Fibroblast of peridontal ligament (primary cell): ENCODE measurements around the gene PDC.
"Not testable (repeated sequence)": the region's sequence is repeated elsewhere in the genome, so short reads cannot be mapped to it uniquely, and the experiment has no call there.

Experiments
- DNase-seq: peaks from one replicate; pipeline ENCODE4 v3.0.0-alpha.2; 2010; ENCODE audit errors: extremely low read depth

Gene PDC

GRCh38 chr1:186465946-186466345 is 5.0 kb upstream of the PDC start:
- DNase-seq: peak; percentile 74

GRCh38 chr1:186465491-186465890 is 4.6 kb upstream of the PDC start:
- peak; percentile 45 for DNase-seq

GRCh38 chr1:186463926-186464325 is 3.0 kb upstream of the PDC start:
- DNase-seq: no peak

- DNase-seq: no peak
These were observed 2.6 kb upstream of the PDC start for GRCh38 chr1:186463511-186463910.

- not testable (repeated sequence) for DNase-seq
These were observed 1.8 kb downstream of the PDC start for GRCh38 chr1:186459161-186459560.

- DNase-seq: no peak
These were observed 4.1 kb downstream of the PDC start for GRCh38 chr1:186456729-186457255.

- DNase-seq: no peak
These were observed 5.9 kb downstream of the PDC start for GRCh38 chr1:186454981-186455380.

- no peak for DNase-seq
These were observed 14.8 kb downstream of the PDC start for GRCh38 chr1:186446152-186446551.

GRCh38 chr1:186443638-186444037 is 17.3 kb downstream of the PDC start:
- DNase-seq: no peak

- peak; percentile 14 for DNase-seq
These were observed 18.1 kb downstream of the PDC start for GRCh38 chr1:186442651-186443375.

- no peak for DNase-seq
These were observed 20.3 kb downstream of the PDC start for GRCh38 chr1:186440584-186440983.

- no peak for DNase-seq
These were observed 22.3 kb downstream of the PDC start for GRCh38 chr1:186438567-186438966.

GRCh38 chr1:186435336-186435735 is 25.6 kb downstream of the PDC start:
- DNase-seq: no peak

GRCh38 chr1:186429017-186429416 is 31.9 kb downstream of the PDC start:
- DNase-seq: no peak

- no peak for DNase-seq
These were observed 34.8 kb downstream of the PDC start for GRCh38 chr1:186426118-186426517.

GRCh38 chr1:186424539-186424938 is 36.4 kb downstream of the PDC start:
- no peak for DNase-seq

- DNase-seq: no peak
These were observed 39.5 kb downstream of the PDC start for GRCh38 chr1:186421446-186421845.

- DNase-seq: peak; percentile 78
These were observed 40.0 kb downstream of the PDC start for GRCh38 chr1:186420923-186421322.

GRCh38 chr1:186420311-186420710 is 40.6 kb downstream of the PDC start:
- DNase-seq: peak; percentile 57

- peak; percentile 17 for DNase-seq
These were observed 42.4 kb downstream of the PDC start for GRCh38 chr1:186418503-186418902.

- DNase-seq: no peak
These were observed 47.6 kb downstream of the PDC start for GRCh38 chr1:186413319-186413718.

GRCh38 chr1:186409091-186409490 is 51.8 kb downstream of the PDC start:
- no peak for DNase-seq

- peak; percentile 88 for DNase-seq
These were observed 56.4 kb downstream of the PDC start for GRCh38 chr1:186404454-186405051.
